ENCODE data around the gene MAP7.
"Not testable (repeated sequence)": the region's sequence is repeated elsewhere in the genome, so short reads cannot be mapped to it uniquely, and the experiment has no call there.

MAP7 gene

GRCh38 chr6:136401236-136401635 is 149.0 kb downstream of the MAP7 start:
- in situ Hi-C loops (cut with HindIII; ENCODE audit: low sequenced_read_pairs) = not testable (repeated sequence)

GRCh38 chr6:136398453-136398852 is 151.8 kb downstream of the MAP7 start:
- in situ Hi-C loops (cut with HindIII; ENCODE audit: low sequenced_read_pairs) = no loop called here

GRCh38 chr6:136396908-136397307 is 153.3 kb downstream of the MAP7 start:
- in situ Hi-C loops (cut with HindIII; ENCODE audit: low sequenced_read_pairs) = no loop called here

- in situ Hi-C loops (cut with HindIII; ENCODE audit: low sequenced_read_pairs) = not testable (repeated sequence)
Observed at GRCh38 chr6:136390959-136391358, 159.3 kb downstream of the MAP7 start.

GRCh38 chr6:136387316-136387715 is 162.9 kb downstream of the MAP7 start:
- in situ Hi-C loops (cut with HindIII; ENCODE audit: low sequenced_read_pairs) = no loop called here

- in situ Hi-C loops (cut with HindIII; ENCODE audit: low sequenced_read_pairs) = no loop called here
Observed at GRCh38 chr6:136383268-136383937, 166.8 kb downstream of the MAP7 start.

GRCh38 chr6:136382676-136383252 is 167.5 kb downstream of the MAP7 start:
- in situ Hi-C loops (cut with HindIII; ENCODE audit: low sequenced_read_pairs) = no loop called here

- in situ Hi-C loops (cut with HindIII; ENCODE audit: low sequenced_read_pairs) = no loop called here
Observed at GRCh38 chr6:136378888-136379287, 171.3 kb downstream of the MAP7 start.

GRCh38 chr6:136375836-136376235 is 174.4 kb downstream of the MAP7 start:
- in situ Hi-C loops (cut with HindIII; ENCODE audit: low sequenced_read_pairs) = not testable (repeated sequence)

GRCh38 chr6:136371959-136372358 is 178.3 kb downstream of the MAP7 start:
- in situ Hi-C loops (cut with HindIII; ENCODE audit: low sequenced_read_pairs) = no loop called here

GRCh38 chr6:136370988-136371728 is 179.1 kb downstream of the MAP7 start:
- in situ Hi-C loops (cut with HindIII; ENCODE audit: low sequenced_read_pairs) = no loop called here

- in situ Hi-C loops (cut with HindIII; ENCODE audit: low sequenced_read_pairs) = no loop called here
Observed at GRCh38 chr6:136365776-136366354, 184.4 kb downstream of the MAP7 start.

GRCh38 chr6:136362421-136363356 is 187.5 kb downstream of the MAP7 start:
- in situ Hi-C loops (cut with HindIII; ENCODE audit: low sequenced_read_pairs) = no loop called here

- in situ Hi-C loops (cut with HindIII; ENCODE audit: low sequenced_read_pairs) = no loop called here
Observed at GRCh38 chr6:136361787-136362186, 188.4 kb downstream of the MAP7 start.

GRCh38 chr6:136360783-136361182 is 189.4 kb downstream of the MAP7 start:
- in situ Hi-C loops (cut with HindIII; ENCODE audit: low sequenced_read_pairs) = no loop called here

- in situ Hi-C loops (cut with HindIII; ENCODE audit: low sequenced_read_pairs) = no loop called here
Observed at GRCh38 chr6:136359851-136360250, 190.4 kb downstream of the MAP7 start.

GRCh38 chr6:136351518-136352110 is 198.6 kb downstream of the MAP7 start:
- in situ Hi-C loops (cut with HindIII; ENCODE audit: low sequenced_read_pairs) = no loop called here

- in situ Hi-C loops (cut with HindIII; ENCODE audit: low sequenced_read_pairs) = no loop called here
Observed at GRCh38 chr6:136350914-136351313, 199.3 kb downstream of the MAP7 start.

GRCh38 chr6:136347847-136348246 is 202.4 kb downstream of the MAP7 start:
- in situ Hi-C loops (cut with HindIII; ENCODE audit: low sequenced_read_pairs) = no loop called here

- in situ Hi-C loops (cut with HindIII; ENCODE audit: low sequenced_read_pairs) = no loop called here
Observed at GRCh38 chr6:136345145-136345544, 205.1 kb downstream of the MAP7 start.

Measured in endothelial cell of hepatic sinusoid (primary cell).